SH-SY5Y (cell line): ENCODE results near the gene SPTLC2.

ENCODE experiments used
- GATA2 ChIP-seq: IDR thresholded peaks from 2 replicates; pipeline ENCODE4 v1.6.1; 2011; ENCODE audit warnings: mild to moderate bottlenecking, low read depth, low read length
- GATA3 ChIP-seq: IDR thresholded peaks from 2 replicates; pipeline ENCODE4 v1.6.1; 2011; ENCODE audit warnings: low read depth, mild to moderate bottlenecking, low read length, moderate library complexity

SPTLC2 gene

DNA sequence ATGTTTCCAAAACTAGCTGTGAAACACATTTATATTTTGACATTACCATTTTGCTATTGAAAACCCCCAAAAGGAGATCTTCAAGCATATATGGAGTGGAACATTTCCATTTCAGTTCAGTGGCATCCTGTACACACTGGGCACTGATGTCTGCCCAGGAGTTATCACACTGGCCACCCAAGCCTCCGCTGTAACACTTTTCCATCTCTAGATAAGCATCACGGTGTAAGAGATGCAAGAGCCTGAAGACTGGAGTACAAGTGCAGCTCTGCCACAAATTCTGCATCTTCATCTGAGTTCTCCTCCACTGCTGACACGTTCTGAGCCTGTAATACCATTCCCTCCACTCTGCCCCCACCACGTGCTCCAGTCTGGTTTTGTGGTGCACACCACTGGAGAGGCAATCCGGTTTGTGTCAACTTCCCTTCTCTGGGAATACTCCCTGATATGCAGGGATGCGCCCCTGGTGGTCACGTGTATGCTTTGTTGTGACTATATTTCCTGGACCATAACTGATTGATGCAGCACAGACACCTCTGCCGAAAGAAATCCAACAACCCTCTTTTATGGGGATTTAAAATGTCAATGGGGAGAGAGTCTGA, 12.7 kb downstream of the SPTLC2 start:
- peak; percentile 69 for TF ChIP-seq GATA2
- TF ChIP-seq GATA3, result no peak; the same call in 1 of the 2 replicates

DNA sequence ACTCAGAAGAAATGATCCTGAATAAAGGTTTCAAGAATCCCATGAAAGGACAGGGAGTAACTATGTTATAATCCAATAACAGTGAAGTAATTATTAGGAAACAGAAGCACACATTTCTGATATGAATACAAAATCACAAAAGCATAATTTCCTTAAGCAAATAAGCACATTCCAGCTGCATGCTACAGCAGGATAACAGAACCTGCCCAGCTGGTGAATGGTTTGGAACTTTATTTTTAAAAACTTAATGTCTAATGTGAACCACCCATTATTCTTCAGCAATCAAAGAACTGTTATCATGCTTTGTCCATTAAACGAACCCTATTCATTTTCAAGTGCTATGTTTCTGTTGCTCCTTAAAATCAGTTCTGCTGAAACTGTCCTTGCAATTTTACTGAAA, 13.4 kb downstream of the SPTLC2 start:
- TF ChIP-seq GATA2 (no peak), GATA3 (no peak)

DNA sequence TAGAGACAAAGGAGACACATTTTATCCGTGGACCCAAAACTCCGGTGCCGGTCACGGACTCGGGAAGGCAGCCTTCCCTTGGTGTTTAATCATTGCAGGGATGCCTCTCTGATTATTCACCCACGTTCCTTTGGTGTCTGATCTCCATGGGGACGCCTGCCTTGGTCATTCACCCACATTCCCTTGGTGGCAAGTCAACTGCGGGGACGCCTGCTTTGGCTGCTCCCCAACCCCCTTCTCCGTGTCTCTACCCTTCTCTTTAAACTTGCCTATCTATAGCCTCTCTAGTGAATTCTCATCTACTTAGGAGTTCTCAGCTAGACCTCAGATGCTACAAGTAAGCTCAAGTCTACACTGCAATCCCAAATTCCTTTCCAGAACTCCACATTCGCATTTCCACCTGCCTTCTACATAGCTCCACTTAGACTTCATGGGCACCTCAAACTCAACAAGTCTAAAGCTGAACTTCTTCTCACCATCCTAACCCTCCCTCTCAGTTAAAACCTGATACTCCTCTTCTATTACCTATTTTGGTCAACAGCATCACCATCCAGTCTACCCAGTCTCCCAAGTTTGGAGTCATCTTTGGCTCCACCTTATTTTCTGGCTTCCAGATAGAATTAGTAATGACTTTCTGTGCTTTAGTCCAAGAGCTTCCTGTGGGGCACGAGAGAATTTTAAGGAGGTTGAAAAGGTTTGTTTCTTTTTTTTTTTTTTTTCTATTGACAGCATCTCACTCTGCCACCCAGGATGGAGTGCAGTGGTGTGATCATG, 14.4 kb downstream of the SPTLC2 start:
- no peak for TF ChIP-seq GATA3
- no peak for TF ChIP-seq GATA2

DNA sequence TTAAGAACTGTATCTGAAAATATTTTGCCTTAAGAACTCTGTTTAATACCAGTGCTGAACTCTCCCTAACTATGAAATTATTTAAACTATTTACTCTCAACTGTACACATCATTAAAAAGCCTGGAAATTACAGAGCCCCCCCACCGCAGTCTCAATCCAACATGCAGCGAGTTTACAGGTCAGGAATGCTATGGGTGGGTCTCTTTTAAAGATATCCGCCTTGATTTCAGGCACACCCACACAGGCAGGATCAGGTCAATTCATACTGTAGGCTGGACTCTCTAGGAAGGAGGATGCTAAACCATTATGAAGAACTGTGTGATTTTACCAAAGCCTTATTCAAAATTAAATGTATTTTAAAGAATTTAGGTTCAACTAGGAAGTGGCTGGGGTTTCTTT, 16.5 kb downstream of the SPTLC2 start:
- TF ChIP-seq GATA3 (no peak), GATA2 (no peak)

DNA sequence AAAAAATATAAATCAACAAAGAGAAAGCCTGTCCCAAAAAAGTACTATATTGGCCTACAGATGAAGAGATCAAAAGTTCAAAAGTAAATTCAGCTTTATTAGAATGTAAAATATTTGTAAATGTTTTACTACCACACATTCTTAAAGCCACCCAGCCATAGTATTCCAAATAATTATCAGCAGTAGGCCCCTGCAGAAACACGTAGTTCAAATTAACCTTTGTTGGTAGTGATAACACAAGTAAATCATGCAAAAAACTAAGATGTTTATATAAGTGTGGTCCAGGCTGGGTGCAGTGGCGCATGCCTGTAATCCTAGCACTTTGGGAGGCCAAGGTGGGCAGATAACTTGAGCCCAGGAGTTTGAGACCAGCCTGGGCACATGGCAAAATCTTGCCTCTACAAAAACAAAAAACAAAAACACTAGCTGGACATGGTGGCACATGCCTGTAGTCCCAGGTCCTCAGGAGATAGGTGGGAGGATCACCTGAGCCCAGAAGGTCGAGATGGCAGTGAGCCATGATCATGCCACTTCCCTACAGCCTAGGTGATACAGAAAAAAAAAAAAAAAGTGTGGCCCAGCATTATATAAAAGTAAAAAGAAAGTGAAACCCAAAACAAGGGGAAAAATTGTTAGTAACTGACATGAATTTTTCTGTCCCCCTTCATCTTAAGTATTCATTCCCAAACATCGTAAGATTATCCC, 17.9 kb downstream of the SPTLC2 start:
- TF ChIP-seq GATA2 (no peak), GATA3 (no peak)

DNA sequence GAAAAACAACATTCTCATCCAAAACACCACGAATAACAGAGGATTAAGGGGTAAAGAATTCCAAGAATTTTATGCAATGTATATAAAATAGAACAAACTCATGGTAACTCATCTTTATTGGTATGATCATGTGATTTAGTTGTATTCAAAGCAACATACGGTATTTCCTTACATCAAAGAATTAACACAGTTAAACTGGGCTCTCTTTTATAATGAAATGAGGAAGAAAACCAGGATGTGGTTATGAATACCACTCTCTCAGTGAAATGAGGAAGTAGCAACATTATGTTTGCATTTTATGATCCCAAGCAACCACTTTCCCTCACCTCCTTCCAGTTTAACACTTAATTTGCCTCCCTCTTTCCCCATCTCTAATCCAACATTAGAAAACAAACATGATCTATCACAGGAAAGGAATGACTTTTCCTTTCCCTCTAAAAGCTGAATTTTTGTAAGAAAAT, 22.9 kb downstream of the SPTLC2 start:
- TF ChIP-seq GATA3 (no peak), GATA2 (no peak)

DNA sequence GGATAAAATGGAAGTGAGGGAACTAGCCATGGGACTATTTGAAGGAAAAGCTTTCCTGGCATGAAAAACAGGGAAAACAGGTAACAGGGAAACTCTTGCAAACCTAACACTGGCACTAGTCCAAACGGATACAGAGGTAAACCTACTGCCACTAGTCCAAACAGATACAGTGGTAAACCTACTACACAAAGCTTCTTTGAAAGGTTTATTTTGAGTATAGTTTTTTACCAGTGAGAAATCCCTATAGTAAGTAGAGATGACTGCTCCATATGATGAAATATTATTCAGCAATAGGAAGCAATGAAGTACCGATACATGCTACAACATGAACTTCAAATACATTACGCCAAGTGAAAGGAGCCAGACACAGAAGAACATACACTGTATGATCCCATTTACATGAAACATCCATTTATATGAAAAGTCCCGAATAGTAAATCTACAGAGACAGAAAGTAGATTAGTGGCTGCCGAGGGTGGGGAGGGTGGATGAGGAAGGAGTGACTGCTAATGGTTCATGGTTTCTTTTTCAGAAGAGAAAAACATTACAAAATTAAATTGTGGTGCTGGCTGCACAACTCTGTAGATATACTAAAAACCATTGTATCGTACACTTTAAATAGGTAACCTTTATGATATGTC, 25.5 kb downstream of the SPTLC2 start:
- TF ChIP-seq GATA3 (no peak), GATA2 (no peak)

DNA sequence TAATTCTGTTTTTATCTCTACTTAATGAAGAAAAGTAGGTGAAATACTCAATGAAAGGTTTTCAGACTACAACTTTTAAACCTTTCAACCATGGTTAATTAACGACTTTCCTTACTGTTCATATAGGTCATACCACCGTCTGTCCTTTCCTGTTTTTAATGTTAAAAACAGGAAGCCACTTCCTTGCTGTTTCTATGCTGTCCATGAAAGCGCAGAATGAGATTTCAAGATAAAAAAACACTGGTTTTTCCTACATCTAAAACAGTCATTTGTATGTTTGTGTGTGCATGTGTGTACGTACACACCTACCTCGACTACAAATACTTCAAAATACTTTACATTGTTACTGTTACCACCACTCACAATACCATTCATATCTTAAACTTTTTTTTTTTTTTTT, 27.3 kb downstream of the SPTLC2 start:
- no peak for TF ChIP-seq GATA3
- TF ChIP-seq GATA2, result no peak

DNA sequence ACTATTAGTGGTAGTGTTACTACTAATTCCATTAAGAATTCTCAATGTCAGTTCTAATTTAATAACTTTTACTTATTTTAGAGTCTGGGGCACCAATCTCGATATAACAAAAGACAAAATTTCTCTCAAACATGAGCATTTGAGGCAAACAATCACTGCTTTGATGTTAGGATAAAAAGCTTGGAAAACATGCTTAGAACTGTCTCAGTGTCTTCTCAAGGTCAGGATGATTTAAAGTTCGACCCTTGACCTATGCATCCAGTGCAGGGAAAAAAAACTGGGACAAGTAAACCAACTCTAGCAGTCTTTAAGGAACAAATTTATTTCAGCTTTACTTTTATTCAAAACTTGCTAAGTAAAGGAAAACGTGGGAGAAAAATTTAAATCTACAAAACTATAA, 31.1 kb downstream of the SPTLC2 start:
- no peak for TF ChIP-seq GATA3
- TF ChIP-seq GATA2, result no peak

DNA sequence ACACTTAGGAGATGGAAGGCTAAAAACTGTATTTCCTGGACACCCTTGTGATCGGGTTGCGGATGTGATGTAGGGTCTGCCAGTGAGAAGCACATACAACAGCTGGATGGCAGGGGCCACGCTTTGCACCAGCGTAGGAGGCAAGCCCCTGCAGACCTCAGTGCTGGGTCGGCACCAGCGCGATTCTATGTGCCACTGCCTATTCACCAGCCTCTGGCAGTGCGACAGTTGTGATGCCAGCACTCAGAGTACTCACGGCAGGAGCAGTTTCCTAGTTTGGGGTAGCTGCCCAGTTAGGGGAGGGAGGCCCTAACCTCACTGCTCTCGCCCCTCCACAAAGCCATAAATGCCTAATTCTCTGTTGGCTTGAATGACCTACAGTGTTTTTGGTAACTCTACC, 31.6 kb downstream of the SPTLC2 start:
- TF ChIP-seq GATA3 (no peak), GATA2 (no peak)

DNA sequence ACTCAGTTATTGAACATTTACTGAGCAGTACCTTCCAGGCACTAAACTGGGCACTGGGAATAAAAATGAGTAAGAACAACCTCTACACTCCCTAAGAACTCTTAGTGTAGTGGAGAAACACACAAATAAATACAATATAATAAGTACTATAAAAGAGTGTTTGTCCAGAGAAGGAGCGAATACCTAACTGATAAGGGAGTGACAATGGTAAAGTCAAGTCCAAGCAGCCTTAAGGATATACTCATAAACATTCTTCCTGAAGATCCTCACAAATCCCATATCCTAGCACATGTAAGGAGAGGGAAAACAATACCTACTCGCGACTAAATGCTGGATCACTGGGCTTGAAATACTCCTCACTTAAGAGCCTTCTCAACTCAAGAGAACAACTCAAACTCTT, 32.8 kb downstream of the SPTLC2 start:
- no peak for TF ChIP-seq GATA2

DNA sequence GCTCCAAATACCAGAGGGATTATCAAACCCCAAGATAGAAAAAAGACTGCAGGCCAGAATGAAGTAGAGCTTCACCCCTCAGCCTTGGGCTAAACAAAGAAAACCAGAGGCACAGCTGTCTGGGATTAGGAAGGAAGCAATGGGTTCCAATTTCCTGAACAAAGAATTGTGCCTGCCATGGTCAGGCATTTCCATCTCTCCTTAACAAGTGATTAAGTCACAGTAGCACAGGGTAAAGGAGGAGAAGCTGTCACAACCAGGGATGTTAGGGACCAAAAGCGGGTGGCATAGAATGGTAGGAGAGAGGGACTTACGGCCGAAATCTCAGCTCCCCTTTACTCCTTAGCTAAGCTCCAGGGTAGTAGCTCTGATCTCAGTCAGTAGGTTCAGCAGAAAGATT, 33.9 kb downstream of the SPTLC2 start:
- TF ChIP-seq GATA3 (no peak), GATA2 (no peak)

DNA sequence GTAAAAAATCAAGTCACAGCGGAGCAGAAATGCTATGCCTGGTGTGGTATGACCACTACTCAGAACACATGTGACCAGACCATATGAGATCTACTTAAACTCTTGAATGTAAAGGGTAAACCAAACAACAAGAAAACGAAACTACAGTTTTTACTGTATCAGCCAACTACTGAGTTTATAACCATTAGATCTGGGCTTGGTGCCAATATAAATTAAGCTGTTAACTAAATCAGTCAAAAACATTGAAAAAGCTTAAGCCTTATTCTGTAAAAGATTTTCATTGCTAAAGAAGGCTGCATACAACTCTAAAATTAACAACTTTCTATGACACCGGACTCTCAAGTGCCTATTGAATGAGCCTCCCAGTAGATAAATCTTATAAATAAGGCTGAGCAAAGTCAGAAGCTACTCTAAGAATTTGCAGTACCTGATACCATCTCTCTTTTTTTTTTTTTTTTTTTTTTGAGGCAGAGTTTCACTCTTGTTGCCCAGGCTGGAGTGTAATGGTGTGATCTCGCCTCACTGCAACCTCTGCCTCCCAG, 35.4 kb downstream of the SPTLC2 start:
- TF ChIP-seq GATA2 (no peak), GATA3 (no peak)

DNA sequence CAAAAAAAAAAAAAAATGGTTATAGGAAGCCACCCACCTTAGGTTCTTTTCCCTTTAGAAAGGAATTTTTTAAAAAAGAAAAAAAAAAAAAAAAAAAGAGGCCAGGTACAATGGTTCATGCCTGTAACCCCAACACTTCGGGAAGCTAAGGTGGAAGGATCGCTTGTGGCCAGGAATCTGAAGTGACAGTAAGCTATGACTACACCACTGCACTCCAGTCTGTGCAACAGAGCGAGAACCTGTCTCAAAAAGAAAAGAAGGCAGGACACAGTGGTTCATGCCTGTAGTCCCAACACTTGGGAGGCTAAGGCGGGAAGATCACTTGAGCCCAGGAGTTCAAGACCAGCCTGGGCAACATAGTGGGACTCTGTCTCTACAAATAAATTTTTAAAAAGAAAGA, 36.0 kb downstream of the SPTLC2 start:
- no peak for TF ChIP-seq GATA3
- no peak for TF ChIP-seq GATA2

DNA sequence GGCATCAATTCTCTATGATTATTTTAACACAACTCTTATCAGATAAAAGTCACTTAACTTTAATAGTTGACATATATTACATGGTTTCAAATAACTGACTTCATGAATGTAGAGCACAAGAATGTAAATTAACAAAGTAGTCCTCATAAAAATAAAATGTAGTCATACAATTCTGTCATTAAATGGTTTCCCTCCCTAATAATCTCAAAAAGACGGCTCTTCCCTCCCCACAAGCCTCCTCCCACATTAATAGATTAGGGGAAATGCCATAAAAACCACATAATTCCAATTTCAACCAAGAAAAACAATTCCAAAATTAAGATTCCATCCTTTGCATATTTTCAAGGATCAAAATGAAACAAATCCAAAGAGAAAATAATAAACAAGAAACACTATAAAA, 36.7 kb downstream of the SPTLC2 start:
- TF ChIP-seq GATA2, result no peak
- no peak for TF ChIP-seq GATA3
